DOHH2 (cell line): ENCODE data around the gene PLA2G2C.

Experiments
- H3F3A ChIP-seq: fragments of 200-600 bp; sonication (generic), shearing (Covaris generic); 2 replicates; pipeline ENCODE4 v1.6.0; 2016; ENCODE audit warnings: antibody characterized with exemption, mild to moderate bottlenecking; ENCODE audit not compliant: control insufficient read depth, insufficient read depth
- H3K27ac ChIP-seq: fragments of 200-600 bp; sonication (generic); 2 replicates; pipeline ENCODE4 v1.5.1; 2014; ENCODE audit warnings: low read depth, mild to moderate bottlenecking, low read length, moderate library complexity
- H3K27me3 ChIP-seq: fragments of 200-600 bp; sonication (generic); 2 replicates; pipeline ENCODE4 v1.6.1; 2014; ENCODE audit warnings: mild to moderate bottlenecking, low read length, mixed read lengths; ENCODE audit not compliant: control insufficient read depth
- H3K36me3 ChIP-seq: fragments of 200-600 bp; sonication (generic); 2 replicates; pipeline ENCODE4 v1.6.1; 2014; ENCODE audit warnings: mild to moderate bottlenecking, low read length, moderate library complexity, mixed read lengths; ENCODE audit not compliant: control insufficient read depth
- H3K4me1 ChIP-seq: fragments of 200-600 bp; sonication (generic); 2 replicates; pipeline ENCODE4 v1.6.1; 2014; ENCODE audit warnings: mild to moderate bottlenecking, low read length, mixed read lengths; ENCODE audit not compliant: control insufficient read depth
- H3K4me2 ChIP-seq: fragments of 200-600 bp; sonication (generic); 2 replicates; pipeline ENCODE4 v1.6.0; 2014; ENCODE audit warnings: mild to moderate bottlenecking, low read length, moderate library complexity
- H3K4me3 ChIP-seq: fragments of 200-600 bp; sonication (generic); 2 replicates; pipeline ENCODE4 v1.5.1; 2014; ENCODE audit warnings: mild to moderate bottlenecking, low read length, mixed read lengths
- H3K79me2 ChIP-seq: fragments of 200-600 bp; sonication (generic); 2 replicates; pipeline ENCODE4 v1.6.1; 2014; ENCODE audit warnings: mild to moderate bottlenecking, low read length, mixed read lengths; ENCODE audit not compliant: control insufficient read depth
- H3K9me2 ChIP-seq: fragments of 200-600 bp; sonication (generic); replicated peaks from 2 replicates; pipeline ENCODE4 v1.6.1; 2014; ENCODE audit warnings: mild to moderate bottlenecking, low read length, mixed read lengths; ENCODE audit not compliant: control insufficient read depth
- H3K9me3 ChIP-seq: fragments of 200-600 bp; sonication (generic); 2 replicates; pipeline ENCODE4 v1.6.1; 2014; ENCODE audit warnings: antibody characterized with exemption, low read length, mixed read lengths; ENCODE audit not compliant: control insufficient read depth, insufficient read depth
- H4K20me1 ChIP-seq: fragments of 200-600 bp; sonication (generic); 2 replicates; pipeline ENCODE4 v1.6.0; 2014; ENCODE audit warnings: low read depth, mild to moderate bottlenecking, antibody characterized with exemption, low read length, moderate library complexity; ENCODE audit not compliant: control insufficient read depth, insufficient read depth
- EZH2phosphoT487 ChIP-seq: fragments of 200-600 bp; sonication (generic); IDR thresholded peaks from 2 replicates; pipeline ENCODE4 v1.6.1; 2017; ENCODE audit warnings: borderline replicate concordance, mild to moderate bottlenecking, antibody characterized with exemption, low read length, moderate library complexity, mixed read lengths
- TF ChIP-seq, protein P1 (sequence below): fragments of 200-600 bp; sonication (generic); IDR thresholded peaks from one replicate; pipeline ENCODE4 v1.5.1; 2014; ENCODE audit warnings: antibody characterized with exemption, mild to moderate bottlenecking, low read depth, low read length; ENCODE audit not compliant: poor library complexity, severe bottlenecking

Gene PLA2G2C

GRCh38 chr1:20215716-20216115, 29.4 kb upstream of the PLA2G2C start:
- no peaks in the 10 kb centered on the region for H3K79me2 ChIP-seq
- H3K9me2 ChIP-seq: no peaks in the 10 kb centered on the region
- H3K27me3 ChIP-seq: peaks cover 4% of the 10 kb centered on the region
- no peaks in the 10 kb centered on the region for H3K36me3 ChIP-seq
- H3K9me3 ChIP-seq: no peaks in the 10 kb centered on the region
- H3K4me3 ChIP-seq: no peak overlapping the region
- H3K27ac ChIP-seq: no peak overlapping the region
- no peak for TF ChIP-seq EZH2phosphoT487
- TF ChIP-seq, protein P1, sequence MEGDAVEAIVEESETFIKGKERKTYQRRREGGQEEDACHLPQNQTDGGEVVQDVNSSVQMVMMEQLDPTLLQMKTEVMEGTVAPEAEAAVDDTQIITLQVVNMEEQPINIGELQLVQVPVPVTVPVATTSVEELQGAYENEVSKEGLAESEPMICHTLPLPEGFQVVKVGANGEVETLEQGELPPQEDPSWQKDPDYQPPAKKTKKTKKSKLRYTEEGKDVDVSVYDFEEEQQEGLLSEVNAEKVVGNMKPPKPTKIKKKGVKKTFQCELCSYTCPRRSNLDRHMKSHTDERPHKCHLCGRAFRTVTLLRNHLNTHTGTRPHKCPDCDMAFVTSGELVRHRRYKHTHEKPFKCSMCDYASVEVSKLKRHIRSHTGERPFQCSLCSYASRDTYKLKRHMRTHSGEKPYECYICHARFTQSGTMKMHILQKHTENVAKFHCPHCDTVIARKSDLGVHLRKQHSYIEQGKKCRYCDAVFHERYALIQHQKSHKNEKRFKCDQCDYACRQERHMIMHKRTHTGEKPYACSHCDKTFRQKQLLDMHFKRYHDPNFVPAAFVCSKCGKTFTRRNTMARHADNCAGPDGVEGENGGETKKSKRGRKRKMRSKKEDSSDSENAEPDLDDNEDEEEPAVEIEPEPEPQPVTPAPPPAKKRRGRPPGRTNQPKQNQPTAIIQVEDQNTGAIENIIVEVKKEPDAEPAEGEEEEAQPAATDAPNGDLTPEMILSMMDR: no peak
- H3F3A ChIP-seq: no peaks in the 10 kb centered on the region
- no peak overlapping the region for H3K4me2 ChIP-seq
- peaks cover 13% of the 10 kb centered on the region for H3K4me1 ChIP-seq
- H4K20me1 ChIP-seq: no peaks in the 10 kb centered on the region

GRCh38 chr1:20212685-20213331, 26.5 kb upstream of the PLA2G2C start:
- no peaks in the 10 kb centered on the region for H3K9me3 ChIP-seq
- H3K9me2 ChIP-seq: no peaks in the 10 kb centered on the region
- H3K27ac ChIP-seq: no peak overlapping the region
- no peaks in the 10 kb centered on the region for H3K36me3 ChIP-seq
- H3K4me1 ChIP-seq: peaks cover 13% of the 10 kb centered on the region
- TF ChIP-seq, protein P1: peak; percentile 73
- no peak for TF ChIP-seq EZH2phosphoT487
- peaks cover 4% of the 10 kb centered on the region; the same call in 1 of the 2 replicates for H3K27me3 ChIP-seq
- H4K20me1 ChIP-seq: no peaks in the 10 kb centered on the region
- no peak overlapping the region for H3K4me3 ChIP-seq
- H3F3A ChIP-seq: no peaks in the 10 kb centered on the region
- no peaks in the 10 kb centered on the region for H3K79me2 ChIP-seq
- peak overlapping the region; percentile 38 for H3K4me2 ChIP-seq

GRCh38 chr1:20212085-20212684, 25.9 kb upstream of the PLA2G2C start:
- no peaks in the 10 kb centered on the region for H3K79me2 ChIP-seq
- no peaks in the 10 kb centered on the region for H3K36me3 ChIP-seq
- no peak overlapping the region for H3K4me3 ChIP-seq
- H3K9me2 ChIP-seq: no peaks in the 10 kb centered on the region
- no peaks in the 10 kb centered on the region for H3F3A ChIP-seq
- H3K9me3 ChIP-seq: no peaks in the 10 kb centered on the region
- TF ChIP-seq, protein P1: no peak
- TF ChIP-seq EZH2phosphoT487: no peak
- no peaks in the 10 kb centered on the region for H4K20me1 ChIP-seq
- peaks cover 4% of the 10 kb centered on the region; the same call in 1 of the 2 replicates for H3K27me3 ChIP-seq
- no peak overlapping the region for H3K27ac ChIP-seq
- peaks cover 13% of the 10 kb centered on the region for H3K4me1 ChIP-seq
- peak overlapping the region; percentile 38 for H3K4me2 ChIP-seq
